Endothelial cell of umbilical vein (primary cell): Measurements from ENCODE around the gene GRID2. TPM values are rescaled to one million over a fixed set of nuclear protein-coding genes. Genes with fewer than 3 reads are reported as not detected.
"Not testable (repeated sequence)": the region's sequence is repeated elsewhere in the genome, so short reads cannot be mapped to it uniquely, and the experiment has no call there.

ENCODE experiments used
- BruUV-seq: library from RNA; stranded (reverse); fragments of 400-500 nt; replicated peaks from 2 replicates; lab custom pipeline; 2021; lab: Mats Ljungman, UMichigan
- CTCF ChIA-PET: fragments of 300-600, 350-600 bp; sonication (Branson Sonifier 250); formaldehyde crosslinking; loops from one replicate; lab custom pipeline; 2021; ENCODE audit warnings: antibody characterized with exemption, inconsistent platforms; lab: Charles Lee
- POLR2A ChIA-PET: fragments of 300-600, 350-600 bp; sonication (Branson Sonifier 250); formaldehyde crosslinking; loops from one replicate; lab custom pipeline; 2021; ENCODE audit warnings: antibody characterized with exemption, inconsistent platforms; lab: Charles Lee
- DNase-seq: peaks from one replicate; pipeline ENCODE4 v3.0.0-alpha.2; 2011; ENCODE audit warnings: low read depth, low spot score
- FAIRE-seq: peaks from 2 replicates; lab custom pipeline; 2011; peaks lifted over from hg19 to GRCh38; lab: Jason Lieb, UNC
- H2AFZ ChIP-seq: 2 replicates; pipeline ENCODE4 v1.6.0; 2012; ENCODE audit warnings: low read depth, low read length, control low read depth, inconsistent platforms
- H3K27ac ChIP-seq: 2 replicates; pipeline ENCODE4 v1.5.1; 2011; ENCODE audit warnings: low read depth, mild to moderate bottlenecking, control low read depth, low read length, moderate library complexity; ENCODE audit not compliant: insufficient read depth
- H3K27me3 ChIP-seq, 2 experiments: 2 replicates each; pipeline versions ENCODE4 v1.6.0 to v1.6.1; 2011; ENCODE audit warnings: low read length in 2 of 2, mixed read lengths in 1 of 2; ENCODE audit not compliant: control insufficient read depth in 2 of 2, insufficient read depth in 2 of 2
- H3K36me3 ChIP-seq, 2 experiments: 2 replicates in 1 of 2; 3 replicates in 1 of 2; pipeline ENCODE4 v1.5.1; 2011; ENCODE audit warnings: low read length in 2 of 2, mild to moderate bottlenecking in 1 of 2, moderate library complexity in 1 of 2; ENCODE audit not compliant: control insufficient read depth in 2 of 2, insufficient read depth in 2 of 2; ENCODE audit errors: extremely low read depth in 1 of 2
- H3K4me1 ChIP-seq: 3 replicates; pipeline ENCODE4 v1.5.1; 2011; ENCODE audit warnings: mild to moderate bottlenecking, low read length; ENCODE audit not compliant: control insufficient read depth, insufficient read depth; ENCODE audit errors: extremely low read depth
- H3K4me2 ChIP-seq: 2 replicates; pipeline ENCODE4 v1.6.1; 2011; ENCODE audit warnings: low read length, control low read depth, mixed read lengths; ENCODE audit not compliant: insufficient read depth
- H3K4me3 ChIP-seq, 3 experiments: fragments of 200-600 bp in 1 of 3; sonication (generic), shearing (Covaris generic) in 1 of 3; replicated peaks in 1 of 3; 2 replicates each; pipeline ENCODE4 v1.5.1; 2011 to 2016; ENCODE audit warnings: control low read depth in 3 of 3, low read length in 3 of 3, mild to moderate bottlenecking in 2 of 3, inconsistent platforms in 1 of 3, low read depth in 1 of 3, moderate library complexity in 1 of 3; ENCODE audit not compliant: insufficient read depth in 1 of 3
- H3K79me2 ChIP-seq: 2 replicates; pipeline ENCODE4 v1.6.0; 2012; ENCODE audit warnings: low read length, inconsistent platforms; ENCODE audit not compliant: control insufficient read depth, insufficient read depth
- H3K9ac ChIP-seq: replicated peaks from 2 replicates; pipeline ENCODE3; 2011; ENCODE audit warnings: low read length, control low read depth; ENCODE audit not compliant: insufficient read depth; ENCODE audit errors: extremely low read depth
- H3K9me1 ChIP-seq: replicated peaks from 3 replicates; pipeline ENCODE4 v1.6.0; 2011; ENCODE audit warnings: mild to moderate bottlenecking, low read length; ENCODE audit not compliant: control insufficient read depth, insufficient read depth; ENCODE audit errors: extremely low read depth
- H3K9me3 ChIP-seq: replicated peaks from 2 replicates; pipeline ENCODE4 v1.5.1; 2012; ENCODE audit warnings: low read length, inconsistent platforms; ENCODE audit not compliant: control insufficient read depth, insufficient read depth
- H4K20me1 ChIP-seq: replicated peaks from 2 replicates; pipeline ENCODE3; 2011; ENCODE audit warnings: mild to moderate bottlenecking, low read length; ENCODE audit not compliant: control insufficient read depth, insufficient read depth; ENCODE audit errors: extremely low read depth
- CTCF ChIP-seq, 2 donors: IDR thresholded peaks; 1 replicate in 1 of 2; 2 replicates in 1 of 2; pipeline ENCODE4 v1.5.1; 2011; ENCODE audit warnings: low read length in 2 of 2, mild to moderate bottlenecking in 2 of 2, moderate library complexity in 2 of 2, control low read depth in 1 of 2, inconsistent platforms in 1 of 2, low read depth in 1 of 2; ENCODE audit not compliant: insufficient read depth in 1 of 2; ENCODE audit errors: extremely low read depth in 1 of 2
- EZH2 ChIP-seq: IDR thresholded peaks from 2 replicates; pipeline ENCODE4 v1.6.1; 2012; ENCODE audit warnings: borderline replicate concordance, low read depth, mild to moderate bottlenecking, moderate library complexity, low read length, inconsistent platforms; ENCODE audit not compliant: severe bottlenecking
- FOS ChIP-seq: IDR thresholded peaks from 2 replicates; pipeline ENCODE4 v1.6.1; 2011; ENCODE audit warnings: mild to moderate bottlenecking, low read length, moderate library complexity, borderline replicate concordance; ENCODE audit not compliant: insufficient read depth
- GATA2 ChIP-seq: IDR thresholded peaks from 2 replicates; pipeline ENCODE4 v1.7.0; 2011; ENCODE audit warnings: low read depth, mild to moderate bottlenecking, moderate library complexity, mixed read lengths, low read length; ENCODE audit not compliant: insufficient read length, insufficient read depth
- MAX ChIP-seq: IDR thresholded peaks from 2 replicates; pipeline ENCODE4 v1.6.1; 2011; ENCODE audit not compliant: insufficient read depth, insufficient read length
- MYC ChIP-seq: IDR thresholded peaks from one replicate; pipeline ENCODE4 v1.6.1; 2011; ENCODE audit warnings: mild to moderate bottlenecking, low read depth, low read length
- POLR2A ChIP-seq: IDR thresholded peaks from 2 replicates; pipeline ENCODE4 v1.6.1; 2012; ENCODE audit warnings: low read depth, mild to moderate bottlenecking, control low read depth, low read length
- POLR2AphosphoS5 ChIP-seq: IDR thresholded peaks from 2 replicates; pipeline ENCODE4 v1.6.1; 2012; ENCODE audit warnings: low read depth, mild to moderate bottlenecking, control low read depth, low read length, moderate library complexity; ENCODE audit not compliant: insufficient read depth
- dilution Hi-C: fragments of 300-500 bp; cut with MboI; formaldehyde crosslinking; loops from one replicate; pipeline ENCODE4 v1.15.0; 2019; ENCODE audit warnings: low sequenced_read_pairs; ENCODE audit not compliant: extremely low pct_ligation_motif_present
- intact Hi-C: fragments of 100-400 bp; cut with micrococcal nuclease; formaldehyde crosslinking; loops from one replicate; pipeline ENCODE4 v1.10.0; 2022
- polyA plus RNA-seq, 4 experiments: library from polyadenylated mRNA; depleted of rRNA in 3 of 4; stranded (reverse) in 3 of 4; unstranded in 1 of 4; fragments of >200 nt; gene quantifications; 2 replicates each; pipeline versions ENCODE4 v1.2.1 to v1.2.3, GENCODE V29; 2011 to 2012; ENCODE audit warnings: missing spikeins in 1 of 4
- total RNA-seq: library from RNA; stranded (reverse); gene quantifications from 2 replicates; pipeline ENCODE4 v1.2.3, GENCODE V29; 2021

GRID2 gene
- total and polyA plus RNA-seq, 2 donors (not counting 3 experiments of a cell fraction or from before 2014, with no cell fraction given): not detected

- POLR2A ChIA-PET: no interaction called here
- H3K9me1 ChIP-seq: no peaks in the 10 kb centered on the region
- H4K20me1 ChIP-seq: no peaks in the 10 kb centered on the region
- no peak overlapping the region for H3K4me2 ChIP-seq
- no peak overlapping the region for H2AFZ ChIP-seq
- no peak for FAIRE-seq
- no peak overlapping the region for H3K9ac ChIP-seq
- no peaks in the 10 kb centered on the region for H3K4me1 ChIP-seq
- no peak overlapping the region for H3K4me3 ChIP-seq
- DNase-seq: no peak
- CTCF ChIA-PET: no interaction called here
- intact Hi-C loops: no loop called here
- H3K36me3 ChIP-seq: no peaks in the 10 kb centered on the region
- no peak overlapping the region for H3K27ac ChIP-seq
- no TSS peak for BruUV-seq
- no peaks in the 10 kb centered on the region for H3K79me2 ChIP-seq
- H3K9me3 ChIP-seq: no peaks in the 10 kb centered on the region
- dilution Hi-C loops: no loop called here
- H3K27me3 ChIP-seq: no peaks in the 10 kb centered on the region
- TF ChIP-seq GATA2 (no peak), MYC (no peak), POLR2A (no peak), POLR2AphosphoS5 (no peak), MAX (no peak), EZH2 (no peak), FOS (no peak), CTCF (IDR thresholded peaks at IDR 0.05; ENCODE audit: extremely low read depth in 1 of 2, insufficient read depth in 1 of 2, low read depth in 1 of 2, low read length in 2 of 2) (no peak)
Measured at GRCh38 chr4:93359586-93359985, 1055.8 kb downstream of the GRID2 start.

GRCh38 chr4:93366169-93366755, 1062.5 kb downstream of the GRID2 start:
- H3K4me2 ChIP-seq, H4K20me1 ChIP-seq, FAIRE-seq, dilution Hi-C loops, CTCF ChIA-PET, POLR2A ChIA-PET, H3K9me1 ChIP-seq, H2AFZ ChIP-seq, DNase-seq, H3K27me3 ChIP-seq, H3K4me1 ChIP-seq, intact Hi-C loops, H3K36me3 ChIP-seq, BruUV-seq, H3K79me2 ChIP-seq, H3K9ac ChIP-seq, H3K9me3 ChIP-seq, H3K27ac ChIP-seq, H3K4me3 ChIP-seq: not testable (repeated sequence)
